ENCODE results near the gene CSF1R.
"Not testable (repeated sequence)": the region's sequence is repeated elsewhere in the genome, so short reads cannot be mapped to it uniquely, and the experiment has no call there.

Gene CSF1R

GRCh38 chr5:150054569-150054968, 31.8 kb downstream of the CSF1R start:
- DNase-seq, result no peak

GRCh38 chr5:150053713-150054392, 32.5 kb downstream of the CSF1R start:
- DNase-seq, result no peak

GRCh38 chr5:150052956-150053712, 33.2 kb downstream of the CSF1R start:
- DNase-seq, result no peak

- no peak for DNase-seq
Measured at GRCh38 chr5:150052226-150052955, 34.0 kb downstream of the CSF1R start.

GRCh38 chr5:150051657-150052195, 34.6 kb downstream of the CSF1R start:
- no peak for DNase-seq

GRCh38 chr5:150050172-150050811, 36.1 kb downstream of the CSF1R start:
- not testable (repeated sequence) for DNase-seq

- DNase-seq, result no peak
Measured at GRCh38 chr5:150046031-150046430, 40.3 kb downstream of the CSF1R start.

GRCh38 chr5:150045549-150045948, 40.8 kb downstream of the CSF1R start:
- DNase-seq, result no peak

GRCh38 chr5:150044712-150045111, 41.6 kb downstream of the CSF1R start:
- no peak for DNase-seq

GRCh38 chr5:150044329-150044681, 42.0 kb downstream of the CSF1R start:
- DNase-seq, result no peak

- no peak for DNase-seq
Measured at GRCh38 chr5:150043657-150044328, 42.6 kb downstream of the CSF1R start.

- no peak for DNase-seq
Measured at GRCh38 chr5:150042459-150042858, 43.9 kb downstream of the CSF1R start.

- no peak for DNase-seq
Measured at GRCh38 chr5:150038547-150038946, 47.8 kb downstream of the CSF1R start.

GRCh38 chr5:150036513-150036912, 49.8 kb downstream of the CSF1R start:
- no peak for DNase-seq

- no peak for DNase-seq
Measured at GRCh38 chr5:150035139-150035895, 51.0 kb downstream of the CSF1R start.

GRCh38 chr5:150034662-150035061, 51.7 kb downstream of the CSF1R start:
- no peak for DNase-seq

GRCh38 chr5:150033334-150033733, 53.0 kb downstream of the CSF1R start:
- no peak for DNase-seq

- not testable (repeated sequence) for DNase-seq
Measured at GRCh38 chr5:150028047-150028446, 58.3 kb downstream of the CSF1R start.

GRCh38 chr5:150026682-150027172, 59.6 kb downstream of the CSF1R start:
- no peak for DNase-seq

- DNase-seq, result no peak
Measured at GRCh38 chr5:150024346-150024984, 61.9 kb downstream of the CSF1R start.

GRCh38 chr5:150023136-150023535, 63.2 kb downstream of the CSF1R start:
- no peak for DNase-seq

Data from activated gamma-delta T cell (primary cell).